GM18907 (cell line): ENCODE results near the gene RNF222.
"Not testable (repeated sequence)": the region's sequence is repeated elsewhere in the genome, so short reads cannot be mapped to it uniquely, and the experiment has no call there.

Experiments used
- ATAC-seq: cut with Tn5 transposase; IDR thresholded peaks from one replicate; pipeline ENCODE4 v1.9.1; 2021; ENCODE audit warnings: mild to moderate bottlenecking, moderate library complexity; ENCODE audit not compliant: unreplicated experiment

The RNF222 gene

GRCh38 chr17:8347001-8347400, 50.6 kb downstream of the RNF222 start:
- not testable (repeated sequence) for ATAC-seq

- ATAC-seq: no peak
These were observed 51.5 kb downstream of the RNF222 start for GRCh38 chr17:8345951-8346665.

GRCh38 chr17:8345052-8345690, 52.5 kb downstream of the RNF222 start:
- no peak for ATAC-seq

GRCh38 chr17:8341456-8341855, 56.2 kb downstream of the RNF222 start:
- no peak for ATAC-seq
